ENCODE results near the gene FADS1. TPM values are rescaled to one million over a fixed set of nuclear protein-coding genes. Genes with fewer than 3 reads are reported as not detected.

Gene FADS1
- total and polyA plus RNA-seq, 2 donors from 2014 or later: 6.7 to 19.5 TPM

DNA sequence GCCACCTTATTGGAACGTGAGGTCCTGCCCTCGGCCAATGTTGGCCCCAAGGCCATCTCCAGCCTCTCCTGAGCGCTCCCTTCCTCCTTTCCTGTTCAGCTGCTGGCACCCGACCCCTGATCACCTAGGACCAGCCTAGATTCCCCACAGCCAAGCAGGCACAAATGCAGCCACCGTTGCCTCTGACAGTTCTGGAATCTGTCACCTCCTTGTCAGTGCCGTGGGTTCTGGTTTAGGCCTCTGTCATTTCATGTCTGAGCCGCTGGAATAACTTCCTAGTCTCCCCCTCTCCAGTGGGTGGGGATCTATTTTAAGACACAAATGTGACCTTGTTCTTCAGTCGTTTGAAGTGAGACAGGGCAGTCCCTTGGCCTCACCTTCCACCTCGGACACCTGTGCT lies 44.8 kb upstream of the FADS1 start:
- Histone ChIP-seq H3K9ac (ENCODE audit: low read length in 3 of 3) (no peak overlapping the region), H3K27ac (ENCODE audit: low read depth in 2 of 2, low read length in 2 of 2) (no peak overlapping the region), H3K27me3 (ENCODE audit: control insufficient read depth, insufficient read depth, low read length) (no peaks in the 10 kb centered on the region), H3K4me1 (ENCODE audit: control insufficient read depth in 2 of 3, insufficient read depth in 2 of 3, low read depth in 1 of 3, low read length in 3 of 3) (no peaks in the 10 kb centered on the region), H3K9me3 (ENCODE audit: control insufficient read depth in 2 of 3, insufficient read depth in 1 of 3, low read length in 3 of 3) (no peaks in the 10 kb centered on the region), H3K36me3 (ENCODE audit: control insufficient read depth in 2 of 3, insufficient read depth in 3 of 3, low read length in 3 of 3) (peaks cover 0 to 3% (median 2%) of the 10 kb centered on the region in 3 donors), H3K4me3 (ENCODE audit: low read length in 3 of 3) (no peak overlapping the region)
- TF ChIP-seq, protein P1, sequence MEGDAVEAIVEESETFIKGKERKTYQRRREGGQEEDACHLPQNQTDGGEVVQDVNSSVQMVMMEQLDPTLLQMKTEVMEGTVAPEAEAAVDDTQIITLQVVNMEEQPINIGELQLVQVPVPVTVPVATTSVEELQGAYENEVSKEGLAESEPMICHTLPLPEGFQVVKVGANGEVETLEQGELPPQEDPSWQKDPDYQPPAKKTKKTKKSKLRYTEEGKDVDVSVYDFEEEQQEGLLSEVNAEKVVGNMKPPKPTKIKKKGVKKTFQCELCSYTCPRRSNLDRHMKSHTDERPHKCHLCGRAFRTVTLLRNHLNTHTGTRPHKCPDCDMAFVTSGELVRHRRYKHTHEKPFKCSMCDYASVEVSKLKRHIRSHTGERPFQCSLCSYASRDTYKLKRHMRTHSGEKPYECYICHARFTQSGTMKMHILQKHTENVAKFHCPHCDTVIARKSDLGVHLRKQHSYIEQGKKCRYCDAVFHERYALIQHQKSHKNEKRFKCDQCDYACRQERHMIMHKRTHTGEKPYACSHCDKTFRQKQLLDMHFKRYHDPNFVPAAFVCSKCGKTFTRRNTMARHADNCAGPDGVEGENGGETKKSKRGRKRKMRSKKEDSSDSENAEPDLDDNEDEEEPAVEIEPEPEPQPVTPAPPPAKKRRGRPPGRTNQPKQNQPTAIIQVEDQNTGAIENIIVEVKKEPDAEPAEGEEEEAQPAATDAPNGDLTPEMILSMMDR (IDR thresholded peaks at IDR 0.05; ENCODE audit: borderline replicate concordance, extremely low read depth, insufficient read depth): no peak
- no peak for DNase-seq
- FAIRE-seq: no peak
- intact Hi-C loops (cut with DNase I): no loop called here

DNA sequence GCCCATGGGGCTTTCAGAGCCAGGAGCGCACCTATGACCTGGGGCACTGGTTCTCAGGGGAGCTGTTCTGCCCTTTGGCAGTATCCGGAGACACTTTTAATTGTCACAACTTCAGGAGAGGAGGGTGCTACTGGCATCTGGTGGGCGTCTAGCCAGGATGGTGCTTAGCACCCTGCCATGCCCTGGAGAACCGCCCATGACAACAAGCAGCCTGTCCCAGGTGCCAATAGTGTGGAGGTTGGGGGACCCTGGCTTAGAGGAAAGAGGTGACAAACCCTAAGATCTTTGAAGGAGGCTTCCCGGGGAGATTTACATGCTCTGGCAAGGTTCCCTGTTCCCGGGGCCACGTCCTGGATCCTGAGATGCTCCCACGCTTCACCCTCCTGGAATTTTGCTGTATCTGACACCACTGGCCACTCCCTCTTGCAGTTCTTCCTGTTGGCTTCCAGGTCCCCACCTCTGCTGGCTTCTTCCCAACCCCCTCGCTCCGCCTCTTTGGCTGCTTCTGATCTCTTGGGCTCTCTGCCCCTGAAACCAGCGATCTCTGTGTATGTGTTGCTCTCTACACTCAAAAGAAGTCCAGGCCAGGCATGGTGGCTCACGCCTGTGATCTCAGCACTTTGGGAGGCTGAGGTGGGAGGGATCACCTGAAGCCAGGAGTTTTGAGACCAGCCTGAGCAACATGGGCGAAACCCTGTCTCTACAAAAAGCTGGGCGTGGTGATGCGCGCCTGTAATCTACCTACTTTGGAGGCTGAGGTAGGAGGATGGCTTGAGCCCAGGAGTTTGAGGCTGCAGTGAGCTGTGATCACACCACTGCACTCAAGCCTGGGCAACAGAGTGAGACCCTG lies 43.5 kb upstream of the FADS1 start:
- Histone ChIP-seq H3K36me3 (ENCODE audit: control insufficient read depth in 2 of 3, insufficient read depth in 3 of 3, low read length in 3 of 3) (peaks cover 0 to 3% (median 2%) of the 10 kb centered on the region in 3 donors), H3K9ac (ENCODE audit: low read length in 3 of 3) (no peak overlapping the region), H3K4me1 (ENCODE audit: control insufficient read depth in 2 of 3, insufficient read depth in 2 of 3, low read depth in 1 of 3, low read length in 3 of 3) (no peaks in the 10 kb centered on the region), H3K27ac (ENCODE audit: low read depth in 2 of 2, low read length in 2 of 2) (no peak overlapping the region), H3K27me3 (ENCODE audit: control insufficient read depth, insufficient read depth, low read length) (no peaks in the 10 kb centered on the region), H3K4me3 (ENCODE audit: low read length in 3 of 3) (no peak overlapping the region), H3K9me3 (ENCODE audit: control insufficient read depth in 2 of 3, insufficient read depth in 1 of 3, low read length in 3 of 3) (no peaks in the 10 kb centered on the region)
- intact Hi-C loops (cut with DNase I): no loop called here
- DNase-seq (no peak), FAIRE-seq (no peak)
- TF ChIP-seq, protein P1 (IDR thresholded peaks at IDR 0.05; ENCODE audit: borderline replicate concordance, extremely low read depth, insufficient read depth): no peak

DNA sequence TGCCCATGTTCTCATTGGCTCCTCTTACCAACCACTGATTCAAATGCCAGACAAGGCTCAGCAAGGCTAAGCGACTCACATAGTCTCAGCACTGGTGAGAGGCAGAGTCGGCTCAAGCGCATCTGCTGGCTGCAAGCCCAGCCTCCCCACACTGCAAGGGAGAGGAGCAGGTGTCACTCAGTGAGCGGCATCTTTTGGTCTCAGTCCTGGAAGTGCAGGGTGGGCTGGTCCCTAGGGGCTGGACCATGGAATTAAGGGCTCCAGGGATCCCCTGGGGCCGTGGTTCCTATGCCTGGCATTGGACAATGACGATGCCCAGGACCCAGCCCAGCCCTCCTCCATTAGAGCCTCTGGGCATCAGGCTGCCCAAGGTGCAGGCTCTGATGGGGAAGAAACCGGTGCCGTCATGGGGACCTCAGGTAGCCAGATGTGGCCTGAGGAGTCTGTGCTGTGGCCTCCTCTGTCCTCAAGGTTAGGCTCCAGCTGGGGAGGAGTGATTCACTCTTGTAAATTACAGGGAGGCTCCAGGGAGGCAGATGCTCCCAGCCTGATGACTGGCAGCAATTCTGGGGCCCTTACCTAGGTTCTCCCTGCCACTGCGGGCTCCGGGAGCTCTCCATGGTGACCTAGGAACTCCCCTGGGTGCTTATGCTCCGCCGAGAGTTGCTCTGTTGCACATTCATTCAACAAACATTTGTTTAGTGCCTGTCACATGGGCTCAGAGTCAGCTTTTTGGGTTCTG lies 39.3 kb upstream of the FADS1 start:
- Histone ChIP-seq H3K9me3 (ENCODE audit: control insufficient read depth in 2 of 3, insufficient read depth in 1 of 3, low read length in 3 of 3) (no peaks in the 10 kb centered on the region), H3K36me3 (ENCODE audit: control insufficient read depth in 2 of 3, insufficient read depth in 3 of 3, low read length in 3 of 3) (peaks cover 0 to 3% (median 2%) of the 10 kb centered on the region in 3 donors)
- TF ChIP-seq, protein P1 (IDR thresholded peaks at IDR 0.05; ENCODE audit: borderline replicate concordance, extremely low read depth, insufficient read depth): no peak

More for the DNA sequence above, 39.3 kb upstream of the FADS1 start:
- Histone ChIP-seq H3K4me3 (ENCODE audit: low read length in 3 of 3) (no peak overlapping the region), H3K27me3 (ENCODE audit: control insufficient read depth, insufficient read depth, low read length) (no peaks in the 10 kb centered on the region), H3K27ac (ENCODE audit: low read depth in 2 of 2, low read length in 2 of 2) (no peak overlapping the region), H3K9ac (ENCODE audit: low read length in 3 of 3) (no peak overlapping the region), H3K4me1 (ENCODE audit: control insufficient read depth in 2 of 3, insufficient read depth in 2 of 3, low read depth in 1 of 3, low read length in 3 of 3) (no peaks in the 10 kb centered on the region)
- intact Hi-C loops (cut with DNase I): no loop called here
- DNase-seq (no peak), FAIRE-seq (no peak)
